G401 (cell line): ENCODE results near the gene SLC35G6. TPM values are rescaled to one million over a fixed set of nuclear protein-coding genes. Genes with fewer than 3 reads are reported as not detected.

ENCODE experiments used
- DNase-seq: peaks from one replicate; pipeline ENCODE4 v3.0.0-alpha.2; 2015; ENCODE audit warnings: low spot score
- in situ Hi-C: cut with HindIII; loops from 2 replicates; pipeline ENCODE4 v1.10.0; 2016; ENCODE audit warnings: low sequenced_read_pairs, mixed read lengths
- total RNA-seq: library from RNA; depleted of rRNA; stranded (reverse); fragments of >200 nt; shearing (Covaris generic); gene quantifications from 2 replicates; pipeline ENCODE4 v1.2.3, GENCODE V29; 2014

Gene SLC35G6
- total RNA-seq, 1 experiment from 2014 or later: not detected

- no peak for DNase-seq
- in situ Hi-C loops: loop anchor here (25.0 kb wide), 1 partner anchor 109 kb away; the partner anchor contains the start of genes PLSCR3 and TNK1
Observed at GRCh38 chr17:7495906-7496434, 14.7 kb downstream of the SLC35G6 start.

GRCh38 chr17:7496470-7497183, 15.4 kb downstream of the SLC35G6 start:
- DNase-seq: no peak
- in situ Hi-C loops: loop anchor here (25.0 kb wide), 1 partner anchor 109 kb away; the partner anchor contains the start of genes PLSCR3 and TNK1

GRCh38 chr17:7497228-7497627, 16.0 kb downstream of the SLC35G6 start:
- in situ Hi-C loops: loop anchor here (25.0 kb wide), 1 partner anchor 110 kb away; the partner anchor contains the start of genes PLSCR3 and TNK1
- no peak for DNase-seq

- DNase-seq: no peak
- in situ Hi-C loops: loop anchor here (25.0 kb wide), 1 partner anchor 110 kb away; the partner anchor contains the start of genes PLSCR3 and TNK1
Observed at GRCh38 chr17:7497636-7498035, 16.4 kb downstream of the SLC35G6 start.

GRCh38 chr17:7499161-7499560, 17.9 kb downstream of the SLC35G6 start:
- in situ Hi-C loops: loop anchor here (25.0 kb wide), 1 partner anchor 112 kb away; the partner anchor contains the start of genes PLSCR3 and TNK1
- no peak for DNase-seq

- in situ Hi-C loops: no loop called here
- no peak for DNase-seq
Observed at GRCh38 chr17:7501729-7502128, 20.5 kb downstream of the SLC35G6 start.

GRCh38 chr17:7502171-7502847, 21.1 kb downstream of the SLC35G6 start:
- no peak for DNase-seq
- in situ Hi-C loops: no loop called here

GRCh38 chr17:7502987-7503386, 21.7 kb downstream of the SLC35G6 start:
- no peak for DNase-seq
- in situ Hi-C loops: no loop called here

- in situ Hi-C loops: no loop called here
- no peak for DNase-seq
Observed at GRCh38 chr17:7503521-7503920, 22.3 kb downstream of the SLC35G6 start.

- in situ Hi-C loops: no loop called here
Observed at GRCh38 chr17:7508145-7508544, 26.9 kb downstream of the SLC35G6 start.

GRCh38 chr17:7508846-7509245, 27.6 kb downstream of the SLC35G6 start:
- no peak for DNase-seq
- in situ Hi-C loops: no loop called here

More at GRCh38 chr17:7508145-7508544, 26.9 kb downstream of the SLC35G6 start:
- DNase-seq: no peak

- in situ Hi-C loops: no loop called here
- no peak for DNase-seq
Observed at GRCh38 chr17:7509937-7510336, 28.7 kb downstream of the SLC35G6 start.

GRCh38 chr17:7511108-7511507, 29.9 kb downstream of the SLC35G6 start:
- DNase-seq: no peak
- in situ Hi-C loops: no loop called here

- in situ Hi-C loops: no loop called here
Observed at GRCh38 chr17:7512105-7512504, 30.9 kb downstream of the SLC35G6 start.

GRCh38 chr17:7512824-7513540, 31.7 kb downstream of the SLC35G6 start:
- DNase-seq: no peak
- in situ Hi-C loops: no loop called here

More at GRCh38 chr17:7512105-7512504, 30.9 kb downstream of the SLC35G6 start:
- no peak for DNase-seq

- in situ Hi-C loops: no loop called here
- no peak for DNase-seq
Observed at GRCh38 chr17:7513850-7514419, 32.7 kb downstream of the SLC35G6 start.

GRCh38 chr17:7515911-7516610, 34.8 kb downstream of the SLC35G6 start:
- DNase-seq: no peak
- in situ Hi-C loops: no loop called here

GRCh38 chr17:7523033-7523432, 41.8 kb downstream of the SLC35G6 start:
- in situ Hi-C loops: no loop called here
- no peak for DNase-seq
